WI38 (cell line): ENCODE results near the gene DCUN1D1.
"Not testable (repeated sequence)": the region's sequence is repeated elsewhere in the genome, so short reads cannot be mapped to it uniquely, and the experiment has no call there.

Experiments
- H3K4me3 ChIP-seq: 2 replicates; pipeline ENCODE4 v1.5.1; 2011; ENCODE audit warnings: low read depth, mild to moderate bottlenecking, control low read depth, low read length
- TF ChIP-seq, protein P1 (sequence below): IDR thresholded peaks from 2 replicates; pipeline ENCODE4 v1.5.1; 2012; ENCODE audit warnings: low read depth, mild to moderate bottlenecking, control low read depth, low read length

DCUN1D1 gene

DNA sequence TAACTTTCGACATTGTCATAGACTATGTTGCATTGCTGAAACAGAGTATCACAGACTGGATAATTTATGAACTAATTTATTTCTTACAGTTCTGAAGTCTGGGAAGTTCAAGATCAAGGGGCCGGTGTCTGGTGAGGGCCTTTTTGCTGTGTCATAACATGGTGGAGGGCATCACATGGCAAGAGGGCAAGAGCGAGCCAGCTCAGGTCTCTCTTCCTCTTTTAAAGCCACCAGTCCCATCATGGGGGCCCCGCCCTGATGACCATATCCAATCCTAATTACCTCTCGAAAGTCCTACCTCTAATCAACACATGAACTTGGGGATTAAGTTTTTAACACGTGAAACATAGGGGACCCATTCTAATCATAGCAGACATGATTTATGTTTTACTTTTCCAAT, 33.5 kb upstream of the DCUN1D1 start:
- no peak overlapping the region for H3K4me3 ChIP-seq

DNA sequence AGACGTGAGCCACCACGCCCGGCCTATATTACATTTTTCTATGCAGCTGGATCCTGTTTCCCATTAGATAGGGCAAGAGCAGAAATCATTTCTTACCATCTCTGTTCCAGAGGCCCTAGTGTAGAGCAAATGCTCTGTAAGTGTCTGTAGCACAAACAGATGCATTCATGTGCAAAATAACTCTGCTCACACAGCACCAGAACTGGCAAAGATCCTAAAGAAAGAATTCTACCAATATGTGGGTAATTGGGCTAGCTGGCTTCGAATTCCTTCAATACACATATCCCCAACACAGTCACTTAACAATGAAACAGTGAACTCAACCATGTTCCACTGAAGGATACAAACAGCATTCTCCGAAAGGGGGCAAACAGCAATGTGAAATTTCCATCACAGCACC, 32.7 kb upstream of the DCUN1D1 start:
- no peak overlapping the region for H3K4me3 ChIP-seq
- TF ChIP-seq, protein P1, sequence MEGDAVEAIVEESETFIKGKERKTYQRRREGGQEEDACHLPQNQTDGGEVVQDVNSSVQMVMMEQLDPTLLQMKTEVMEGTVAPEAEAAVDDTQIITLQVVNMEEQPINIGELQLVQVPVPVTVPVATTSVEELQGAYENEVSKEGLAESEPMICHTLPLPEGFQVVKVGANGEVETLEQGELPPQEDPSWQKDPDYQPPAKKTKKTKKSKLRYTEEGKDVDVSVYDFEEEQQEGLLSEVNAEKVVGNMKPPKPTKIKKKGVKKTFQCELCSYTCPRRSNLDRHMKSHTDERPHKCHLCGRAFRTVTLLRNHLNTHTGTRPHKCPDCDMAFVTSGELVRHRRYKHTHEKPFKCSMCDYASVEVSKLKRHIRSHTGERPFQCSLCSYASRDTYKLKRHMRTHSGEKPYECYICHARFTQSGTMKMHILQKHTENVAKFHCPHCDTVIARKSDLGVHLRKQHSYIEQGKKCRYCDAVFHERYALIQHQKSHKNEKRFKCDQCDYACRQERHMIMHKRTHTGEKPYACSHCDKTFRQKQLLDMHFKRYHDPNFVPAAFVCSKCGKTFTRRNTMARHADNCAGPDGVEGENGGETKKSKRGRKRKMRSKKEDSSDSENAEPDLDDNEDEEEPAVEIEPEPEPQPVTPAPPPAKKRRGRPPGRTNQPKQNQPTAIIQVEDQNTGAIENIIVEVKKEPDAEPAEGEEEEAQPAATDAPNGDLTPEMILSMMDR: no peak

More for the DNA sequence above, 33.5 kb upstream of the DCUN1D1 start:
- TF ChIP-seq, protein P1: no peak

DNA sequence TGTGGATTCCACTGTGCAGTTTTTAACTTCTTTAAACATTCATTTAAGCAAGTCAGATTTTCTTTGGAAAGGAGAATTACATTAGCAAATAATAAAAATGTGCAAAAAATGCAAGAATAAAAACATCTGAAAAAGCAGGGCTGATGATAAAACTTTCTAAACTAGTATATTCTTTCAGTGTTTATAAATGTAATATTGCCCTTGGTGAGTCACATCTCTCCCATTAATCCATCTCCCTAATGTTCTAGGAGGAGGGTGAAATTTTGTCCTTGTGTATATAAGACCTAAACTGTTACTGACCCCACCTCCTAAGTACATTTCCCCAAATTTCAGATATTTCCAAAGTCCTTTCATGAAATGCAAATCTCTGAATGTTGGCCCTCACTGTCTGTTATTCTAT, 28.5 kb upstream of the DCUN1D1 start:
- TF ChIP-seq, protein P1: no peak
- no peak overlapping the region for H3K4me3 ChIP-seq

DNA sequence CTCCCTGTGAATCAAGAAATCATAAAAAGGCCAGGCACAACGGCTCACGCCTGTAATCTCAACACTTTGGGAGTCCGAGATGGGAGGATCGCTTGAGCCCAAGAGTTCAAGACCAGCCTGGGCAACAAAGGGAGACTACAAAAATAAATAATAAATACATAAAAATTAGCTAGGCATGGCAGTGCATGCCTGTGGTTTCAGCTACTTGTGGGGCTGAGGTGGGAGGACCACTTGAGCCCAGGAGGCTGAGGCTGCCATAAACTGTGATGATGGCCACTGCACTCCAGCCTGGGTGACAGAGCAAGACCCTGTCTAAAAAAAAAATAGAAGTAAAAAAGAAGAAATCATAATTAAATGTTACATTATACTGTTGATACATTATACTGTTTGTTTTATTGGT, 28.0 kb upstream of the DCUN1D1 start:
- TF ChIP-seq, protein P1: no peak
- H3K4me3 ChIP-seq: no peak overlapping the region

DNA sequence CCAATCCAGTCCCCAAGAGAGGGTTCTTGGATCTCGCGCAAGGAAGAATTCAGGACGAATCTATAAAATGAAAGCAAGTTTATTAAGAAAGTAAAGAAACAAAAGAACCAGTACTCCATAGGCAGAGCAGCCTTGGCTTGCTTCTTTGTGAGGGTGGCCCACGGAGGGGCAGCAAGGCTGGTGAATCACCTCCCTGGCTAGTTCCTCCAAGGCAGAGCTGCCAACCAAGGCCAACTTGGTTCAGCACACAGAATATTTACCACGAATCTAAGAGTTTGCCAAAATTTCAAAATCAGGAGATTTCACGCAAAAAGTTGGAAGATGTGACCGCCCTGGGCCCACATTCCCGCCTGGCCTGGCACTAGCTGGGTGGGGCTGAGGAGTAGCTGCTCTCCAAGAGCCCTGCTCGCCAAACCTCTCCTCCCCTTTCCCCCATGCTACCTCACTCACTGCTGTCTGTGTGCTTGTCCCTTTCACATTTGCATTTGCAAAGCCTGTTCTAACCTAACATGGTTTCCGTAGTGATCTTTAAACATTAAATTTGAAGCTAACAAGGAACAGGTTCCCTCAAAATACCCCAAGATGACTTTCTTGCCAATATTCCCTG, 26.2 kb upstream of the DCUN1D1 start:
- TF ChIP-seq, protein P1: no peak
- H3K4me3 ChIP-seq: no peak overlapping the region

DNA sequence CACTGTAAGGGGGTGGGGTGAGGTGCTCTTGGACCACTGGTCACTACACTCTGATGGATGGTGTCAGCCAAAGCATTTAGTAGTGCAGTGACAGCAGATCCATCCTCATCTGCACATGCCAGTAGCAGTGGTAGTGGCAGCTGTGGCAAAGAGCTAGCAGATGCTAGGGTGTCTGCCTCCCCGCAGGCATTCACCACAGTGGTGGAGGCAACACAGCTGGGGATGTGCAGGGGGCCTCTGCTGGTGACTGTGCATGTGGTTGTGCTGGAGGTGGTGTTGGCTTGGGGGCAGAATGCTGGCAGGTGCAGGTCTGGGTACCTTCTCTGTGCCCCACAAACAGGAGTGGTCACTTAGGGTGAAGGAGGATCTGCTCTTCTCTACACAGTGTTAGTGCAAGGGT, 19.4 kb upstream of the DCUN1D1 start:
- TF ChIP-seq, protein P1: no peak
- H3K4me3 ChIP-seq: no peak overlapping the region

DNA sequence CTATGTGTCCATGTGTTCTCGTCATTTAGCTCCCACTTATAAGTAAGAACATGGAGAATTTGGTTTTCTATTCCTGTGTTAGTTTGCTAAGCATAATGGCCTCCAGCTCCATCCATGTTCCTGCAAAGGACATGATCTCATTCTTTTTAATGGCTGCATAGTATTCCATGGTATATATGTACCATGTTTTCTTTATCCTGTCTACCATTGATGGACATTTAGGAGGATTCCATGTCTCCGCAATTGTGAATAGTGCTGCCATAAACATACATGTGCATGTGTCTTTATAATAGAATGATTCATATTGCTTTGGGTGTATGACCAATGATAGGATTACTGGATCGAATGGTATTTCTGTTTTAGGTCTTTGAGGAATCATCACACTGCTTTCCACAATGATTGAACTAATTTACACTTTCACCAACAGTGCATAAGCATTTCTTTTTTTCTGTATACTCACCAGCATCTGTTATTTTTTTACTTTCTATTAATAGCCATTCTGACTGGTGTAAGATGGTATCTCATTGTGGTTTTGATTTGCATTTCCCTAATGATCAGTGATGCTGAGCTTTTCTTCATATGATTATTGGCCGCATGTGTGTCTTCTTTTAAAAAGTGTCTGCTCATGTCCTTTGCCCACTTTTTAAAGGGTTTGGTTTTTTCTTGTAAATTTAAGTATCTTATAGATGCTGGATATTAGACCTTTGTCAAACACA, 13.3 kb upstream of the DCUN1D1 start:
- not testable (repeated sequence) for H3K4me3 ChIP-seq
